HS-5 (cell line): ENCODE results near the gene DCT.
"Not testable (repeated sequence)": the region's sequence is repeated elsewhere in the genome, so short reads cannot be mapped to it uniquely, and the experiment has no call there.

Source experiments
- DNase-seq: peaks from one replicate; pipeline ENCODE4 v3.0.0-alpha.2; 2012; ENCODE audit warnings: low read depth

DCT gene

DNA sequence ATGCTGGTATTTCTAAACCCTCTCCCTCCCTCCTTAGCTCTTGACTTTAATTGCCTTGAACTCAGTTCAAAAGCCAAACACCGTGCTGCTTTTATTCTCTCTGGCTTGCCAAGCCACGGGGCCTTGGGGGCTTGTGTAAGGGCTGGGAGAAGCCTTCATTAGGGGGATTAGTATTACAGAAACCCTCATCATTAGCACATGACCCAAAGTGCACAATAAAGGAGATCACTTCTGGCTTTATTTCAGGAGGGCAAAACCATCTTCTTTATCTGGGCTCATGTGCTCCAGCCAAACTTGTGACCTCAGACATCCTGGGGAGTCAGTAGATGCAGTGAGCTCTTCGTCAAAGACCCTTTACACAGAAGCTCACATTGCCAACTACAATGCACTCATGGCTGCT is at the start of gene DCT:
Gene DCT, minus strand, starts transcription at position 67 of the 400 bp plus-strand sequence. CDS start 427 bp downstream, outside the sequence.
- DNase-seq: no peak

DNA sequence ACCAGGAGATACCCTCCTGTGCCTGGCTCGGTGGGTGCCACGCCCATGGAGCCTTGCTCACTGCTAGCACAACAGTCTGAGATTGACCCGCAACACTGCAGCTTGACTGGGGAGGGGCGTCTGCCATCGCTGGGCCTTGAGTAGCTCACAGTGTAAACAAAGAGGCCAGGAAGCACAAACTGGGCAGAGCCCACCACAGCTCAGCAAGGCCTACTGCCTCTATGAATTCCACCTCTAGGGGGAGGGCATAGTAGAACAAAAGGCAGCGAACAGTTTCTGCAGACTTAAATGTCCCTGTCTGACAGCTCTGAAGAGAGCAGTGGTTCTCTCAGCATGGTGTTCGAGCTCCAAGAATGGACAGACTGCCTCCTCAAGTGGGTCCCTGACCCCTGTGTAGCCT is 47.5 kb upstream of the DCT start:
- not testable (repeated sequence) for DNase-seq

DNA sequence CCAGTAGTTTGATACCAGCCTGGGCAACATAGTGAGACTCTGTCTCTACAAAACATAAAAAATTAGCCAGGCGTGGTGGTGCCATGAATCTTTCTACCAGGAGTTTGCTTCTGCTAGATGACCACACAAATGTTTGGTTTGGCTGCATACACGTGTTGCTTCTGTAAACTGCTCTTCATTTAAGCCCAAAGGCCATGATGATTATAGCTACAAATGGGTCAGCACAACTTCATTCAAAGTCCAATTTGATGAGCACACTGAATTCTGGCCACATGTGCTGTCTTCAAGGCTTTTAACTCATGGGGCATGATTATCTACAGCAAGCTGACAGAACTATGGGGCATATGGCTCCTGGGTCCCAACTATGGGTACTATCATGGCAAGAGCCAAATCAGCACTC is 46.3 kb upstream of the DCT start:
- DNase-seq: no peak

DNA sequence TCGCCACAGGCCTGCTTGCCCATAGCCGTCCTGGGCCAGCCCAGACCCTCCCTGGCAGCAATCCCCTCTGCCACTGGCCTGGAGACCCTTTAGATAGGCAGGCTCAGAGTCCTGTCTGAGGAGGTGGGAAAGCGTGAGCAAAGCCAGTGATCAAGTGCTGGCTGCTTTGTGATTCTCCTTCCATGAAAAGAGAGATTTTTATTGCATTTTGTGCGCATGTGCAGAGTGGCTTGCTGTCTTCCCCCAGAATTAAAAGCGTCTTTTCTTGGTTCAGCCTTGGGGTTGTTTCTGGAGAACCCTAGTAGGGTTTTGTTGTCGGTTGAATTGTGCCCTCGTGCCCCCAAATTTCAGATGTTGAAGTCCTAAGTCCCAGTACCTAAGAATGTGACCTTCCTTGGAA is 44.9 kb upstream of the DCT start:
- no peak for DNase-seq

DNA sequence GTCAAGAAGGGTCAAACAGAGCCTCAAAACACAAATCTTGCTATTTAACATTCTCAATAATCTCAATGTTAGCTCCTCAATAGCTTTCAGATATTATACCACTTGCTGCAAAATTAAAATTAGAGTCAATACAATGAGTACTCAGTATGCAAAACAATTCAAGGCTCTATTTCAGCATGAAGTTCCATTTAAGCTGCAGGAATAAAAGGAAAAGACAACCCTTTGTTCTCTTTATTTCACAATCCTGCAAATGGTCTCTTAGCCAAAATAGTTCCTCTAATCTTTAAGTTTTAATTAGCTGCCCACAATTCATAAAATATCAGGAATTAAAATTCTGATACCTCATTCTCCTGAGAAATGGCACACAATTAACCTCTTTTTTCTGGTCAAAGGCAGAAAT is 40.5 kb upstream of the DCT start:
- no peak for DNase-seq

DNA sequence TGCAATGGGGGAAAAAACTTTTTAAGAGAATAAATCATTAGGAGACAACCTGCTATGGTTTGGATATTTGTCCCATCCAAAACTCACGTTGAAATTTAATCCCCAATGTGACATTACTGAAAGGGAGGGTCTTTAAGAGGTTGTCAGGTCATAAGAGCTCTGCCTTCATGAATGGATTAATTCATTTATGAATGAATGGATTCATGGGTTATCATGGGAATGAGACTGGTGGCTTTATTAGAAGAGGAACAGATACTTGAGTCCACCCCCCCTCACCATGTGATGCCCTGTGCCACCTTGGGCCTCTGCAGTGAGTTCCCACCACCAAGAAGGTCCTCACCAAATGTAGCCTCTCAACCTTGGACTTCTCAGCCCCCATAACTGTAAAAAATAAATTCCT is 37.0 kb upstream of the DCT start:
- no peak for DNase-seq

DNA sequence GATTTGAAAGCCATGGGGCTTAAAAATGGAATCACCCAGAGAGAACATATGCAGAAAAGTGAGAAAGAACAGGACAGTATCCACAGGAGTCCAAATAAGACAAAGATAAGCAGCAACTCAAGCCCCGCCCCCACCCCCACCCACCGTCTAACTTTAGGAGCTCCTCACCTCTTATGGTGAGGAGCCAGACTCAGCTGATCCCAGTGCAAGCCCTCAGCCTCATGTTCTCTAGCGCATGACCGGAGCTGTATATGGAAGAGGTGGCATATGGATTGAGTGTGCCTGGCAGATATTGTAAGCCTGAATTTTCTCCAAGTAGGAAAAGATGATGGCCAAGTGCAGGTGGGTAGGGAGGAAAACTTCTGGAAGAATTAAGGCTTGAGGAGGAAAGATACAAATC is 36.4 kb upstream of the DCT start:
- no peak for DNase-seq

DNA sequence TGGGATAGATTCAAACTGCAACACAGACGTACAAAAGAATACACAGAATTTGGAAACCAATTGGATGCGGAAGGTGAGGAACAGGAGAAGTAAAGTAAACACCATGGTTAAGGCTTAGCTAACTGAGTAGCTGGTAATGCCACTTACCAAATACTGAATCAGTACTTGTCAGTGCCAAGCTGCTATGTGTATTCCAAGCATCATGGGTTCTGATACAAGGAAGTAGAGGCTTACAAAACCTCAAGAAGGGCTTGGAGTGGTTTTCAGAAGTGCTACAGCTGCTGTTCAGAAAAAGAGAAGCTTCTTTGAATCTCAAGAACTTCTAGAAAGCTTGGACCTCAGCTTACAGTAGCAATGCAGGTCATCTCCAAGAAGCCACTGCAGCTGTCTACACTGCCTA is 35.9 kb upstream of the DCT start:
- no peak for DNase-seq

DNA sequence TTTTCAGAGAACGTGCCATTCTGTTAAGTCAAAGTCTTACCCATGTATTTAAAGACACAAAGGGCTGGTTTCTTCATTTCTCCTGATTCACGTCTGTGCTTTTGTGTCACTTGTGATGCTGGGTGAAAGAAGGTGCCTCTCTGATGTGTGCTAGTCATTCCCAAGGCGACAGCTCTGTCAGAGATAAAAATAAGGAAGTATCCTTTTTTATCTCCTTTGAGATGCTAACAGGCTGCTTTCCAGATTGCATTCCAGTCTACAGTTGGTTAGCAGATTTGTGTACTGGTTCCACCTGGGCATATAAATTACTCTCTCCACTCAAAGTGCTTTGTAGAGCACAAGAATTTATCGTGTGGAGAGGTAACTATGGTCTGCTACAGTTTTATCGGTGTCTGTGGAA is 33.5 kb upstream of the DCT start:
- DNase-seq: no peak

DNA sequence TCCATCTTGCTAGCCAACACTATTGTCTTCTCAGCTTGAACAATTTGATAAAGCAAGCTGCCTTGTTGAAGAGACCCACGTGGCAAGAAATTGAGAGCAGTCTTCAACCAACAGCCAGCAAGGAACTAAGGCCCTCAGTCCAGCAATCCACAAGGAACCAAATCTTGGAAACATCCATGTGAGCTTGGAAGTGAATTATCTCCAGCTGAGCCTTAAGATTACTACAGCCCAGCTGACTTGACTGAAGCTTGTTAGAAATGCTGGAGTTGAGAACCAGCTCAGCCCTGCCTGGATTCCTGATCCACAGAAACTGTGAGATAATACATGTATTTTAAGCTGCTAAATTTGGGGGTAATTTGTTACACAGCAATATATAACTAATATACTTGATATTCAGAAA is 26.2 kb upstream of the DCT start:
- DNase-seq: no peak

DNA sequence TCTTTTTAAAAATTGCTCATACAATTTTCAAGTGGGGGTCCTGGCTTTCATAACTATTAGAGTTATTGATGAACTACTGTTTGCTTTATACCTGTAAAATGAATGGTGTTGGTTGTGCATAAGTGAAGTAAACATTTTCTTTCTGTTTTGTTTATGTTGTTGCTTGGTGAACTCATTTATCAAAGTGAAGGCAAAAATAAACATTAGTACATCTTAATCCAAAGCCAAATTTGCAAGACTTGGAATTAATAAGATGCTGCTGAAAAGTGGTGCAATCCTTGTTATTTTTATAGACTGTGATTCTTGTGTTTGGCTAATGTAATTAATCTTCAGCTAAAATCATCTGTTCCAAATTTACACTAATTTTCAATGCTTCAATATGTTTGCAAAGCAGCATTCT is 24.4 kb upstream of the DCT start:
- DNase-seq: no peak

DNA sequence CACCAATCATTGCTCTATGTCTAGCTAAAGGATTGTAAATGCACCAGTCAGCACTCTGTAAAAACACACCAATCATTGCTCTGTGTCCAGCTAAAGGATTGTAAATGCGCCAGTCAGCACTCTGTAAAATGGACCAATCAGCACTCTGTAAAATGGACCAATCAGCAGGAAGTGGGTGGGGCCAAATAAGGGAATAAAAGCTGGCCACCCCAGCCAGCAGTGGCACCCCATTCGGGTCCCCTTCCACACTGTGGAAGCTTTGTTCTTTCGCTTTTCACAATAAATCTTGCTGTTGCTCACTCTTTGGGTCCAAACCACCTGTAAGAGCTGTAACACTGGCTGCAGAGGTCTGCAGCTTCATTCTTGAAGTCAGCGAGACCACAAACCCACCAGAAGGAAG is 19.3 kb upstream of the DCT start:
- not testable (repeated sequence) for DNase-seq

DNA sequence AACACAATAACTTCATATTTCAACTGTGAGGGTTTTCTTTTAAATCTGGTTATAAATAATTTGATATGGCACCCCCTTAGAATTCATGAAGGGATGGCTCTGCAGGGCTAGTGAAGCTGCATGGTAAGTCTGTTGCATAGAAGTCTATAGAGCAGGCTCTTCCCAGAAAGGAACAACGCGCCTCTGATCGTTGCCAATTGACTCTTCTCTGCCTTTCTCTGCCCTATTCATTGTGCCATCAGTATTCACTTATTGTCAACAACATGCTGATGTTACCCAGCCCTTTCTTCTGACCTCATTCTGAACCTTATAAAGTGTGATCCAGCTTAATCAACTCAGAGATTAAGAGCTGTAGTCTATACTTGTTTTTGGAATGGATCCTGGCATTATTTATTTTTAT is 16.3 kb upstream of the DCT start:
- no peak for DNase-seq

DNA sequence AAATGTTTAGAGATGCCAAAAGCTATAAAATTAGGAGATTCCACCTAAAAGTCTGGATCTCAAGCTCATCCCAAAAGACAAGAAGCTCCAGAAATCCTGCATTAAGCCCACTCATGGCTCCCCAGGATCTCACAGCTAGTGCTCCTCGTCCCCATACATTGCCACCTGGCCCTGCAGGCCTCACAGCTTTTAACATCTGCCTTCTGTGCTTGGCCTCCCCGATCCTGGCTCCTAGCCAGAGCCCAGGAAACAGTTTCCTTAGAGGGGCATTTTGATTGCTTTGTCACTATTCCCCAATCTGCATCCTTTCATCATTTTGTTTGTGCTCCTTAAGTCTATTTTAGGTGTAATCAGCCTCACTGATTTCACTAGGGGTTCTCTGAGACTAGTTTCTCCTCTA is 14.5 kb upstream of the DCT start:
- DNase-seq: no peak

DNA sequence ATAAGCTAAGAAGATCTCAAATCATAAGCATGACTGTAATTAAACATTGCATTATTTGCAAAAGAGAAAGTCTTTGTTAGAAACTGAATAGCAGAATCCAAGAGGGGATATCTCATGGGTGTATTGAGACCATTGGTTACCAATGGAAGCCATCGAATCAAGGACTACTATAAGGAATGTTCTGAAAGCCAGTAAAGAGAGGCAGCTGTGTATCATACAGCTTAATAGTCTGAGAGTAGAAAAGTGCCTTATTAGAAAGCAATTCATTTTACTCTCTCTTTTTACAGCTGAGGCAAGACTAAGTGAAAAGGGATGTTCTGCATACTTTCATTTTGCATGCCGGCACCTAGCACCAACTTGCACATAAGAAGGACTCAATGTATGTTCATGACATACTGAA is 7.6 kb upstream of the DCT start:
- no peak for DNase-seq

DNA sequence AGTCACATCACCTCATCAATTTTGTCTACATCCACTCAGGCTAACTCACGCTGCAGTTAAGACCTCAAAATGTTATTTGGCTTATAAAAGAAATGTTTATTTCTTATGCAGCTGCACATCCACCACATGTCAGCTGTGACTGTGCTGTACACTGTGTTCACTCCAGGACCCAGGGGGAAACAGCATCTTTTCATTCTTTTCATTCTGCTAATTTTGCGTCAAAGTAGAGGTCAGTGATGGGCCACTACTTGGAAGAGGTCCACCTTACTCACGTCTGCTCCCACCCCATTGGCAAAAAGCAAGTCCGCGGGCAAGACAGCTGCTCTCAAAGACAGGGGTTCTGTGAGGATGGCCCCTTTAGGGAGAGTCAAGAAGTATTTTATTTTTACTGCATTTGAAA is 4.5 kb upstream of the DCT start:
- no peak for DNase-seq

DNA sequence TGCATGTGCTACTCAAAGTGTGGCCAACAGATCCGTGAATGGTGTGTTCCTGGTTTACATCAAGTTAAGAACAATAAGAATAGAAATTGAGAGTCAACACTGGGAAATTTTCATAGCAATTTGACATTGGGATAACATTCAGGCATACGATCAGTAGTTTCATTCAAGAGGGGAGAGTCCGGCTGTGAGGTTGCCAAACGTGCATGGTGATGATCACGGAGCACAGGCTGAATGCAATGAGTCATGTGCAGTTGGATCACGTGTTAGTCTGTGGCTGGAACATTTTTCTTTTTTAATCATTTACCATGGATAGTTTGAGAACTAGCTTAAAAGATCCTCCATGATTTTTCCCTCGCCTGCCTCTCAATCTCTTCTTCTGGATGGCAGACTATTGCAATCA is 2.5 kb upstream of the DCT start:
- no peak for DNase-seq

DNA sequence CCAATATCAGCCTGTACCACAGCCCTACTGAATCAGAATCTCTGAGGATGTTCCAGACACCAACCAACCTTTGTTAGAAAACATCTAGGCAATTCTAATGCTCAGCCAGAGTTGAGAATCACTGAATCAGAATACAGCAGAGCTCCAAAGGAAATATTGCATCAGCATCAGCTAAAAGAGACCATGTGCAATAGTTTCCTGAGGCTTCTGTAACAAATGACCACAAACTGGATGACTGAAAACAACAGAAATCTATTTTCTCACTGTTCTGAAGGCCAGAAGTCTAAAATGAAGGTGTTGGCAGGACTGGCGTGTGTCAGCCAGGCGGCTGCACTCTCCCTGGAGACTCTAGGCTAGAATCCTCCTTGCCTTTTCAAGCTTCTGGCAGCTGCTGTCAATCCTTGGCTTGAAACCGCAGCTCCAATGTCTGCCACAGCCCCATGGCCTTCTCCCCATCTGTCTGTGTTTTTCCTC is 1.2 kb upstream of the DCT start:
- no peak for DNase-seq

DNA sequence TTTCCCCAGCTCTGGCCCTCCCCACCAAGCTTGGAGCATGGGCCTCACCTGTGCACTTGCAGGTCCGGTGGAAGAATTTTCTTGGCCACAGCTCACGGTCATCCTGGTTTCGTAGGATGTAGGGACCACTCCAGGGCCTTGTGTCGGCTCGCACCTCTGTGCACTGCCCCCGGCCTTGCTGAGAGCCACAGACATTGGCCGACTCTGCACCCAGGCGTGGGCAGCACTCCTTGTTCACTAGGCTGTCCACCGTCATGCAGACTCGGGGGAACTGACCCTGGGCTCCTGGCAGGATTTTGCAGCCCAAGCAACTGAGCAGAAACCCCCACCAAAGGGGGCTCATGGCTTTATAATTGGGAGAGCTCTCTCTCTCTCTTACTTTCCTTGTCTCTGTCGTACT is 569 bp downstream of the DCT start:
- DNase-seq: no peak

DNA sequence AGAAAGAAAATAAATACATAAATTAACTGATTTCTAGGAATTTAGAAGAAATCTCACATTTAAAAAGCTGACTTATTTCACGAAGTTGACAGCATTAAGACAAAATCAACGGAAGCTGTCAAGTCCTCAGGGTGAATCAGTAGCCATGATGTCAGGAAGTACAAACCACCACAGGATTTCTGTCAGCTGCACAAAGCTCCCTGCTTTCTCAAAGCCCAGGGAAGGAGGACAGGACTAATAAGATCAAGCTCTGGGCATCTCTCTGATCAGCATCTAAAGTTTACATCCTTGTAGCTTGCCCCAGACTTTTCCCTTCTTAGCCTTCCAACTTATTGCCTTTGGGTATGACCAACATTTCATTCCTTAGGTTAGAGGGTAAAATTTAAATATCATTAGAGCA is 9.4 kb downstream of the DCT start:
- no peak for DNase-seq

DNA sequence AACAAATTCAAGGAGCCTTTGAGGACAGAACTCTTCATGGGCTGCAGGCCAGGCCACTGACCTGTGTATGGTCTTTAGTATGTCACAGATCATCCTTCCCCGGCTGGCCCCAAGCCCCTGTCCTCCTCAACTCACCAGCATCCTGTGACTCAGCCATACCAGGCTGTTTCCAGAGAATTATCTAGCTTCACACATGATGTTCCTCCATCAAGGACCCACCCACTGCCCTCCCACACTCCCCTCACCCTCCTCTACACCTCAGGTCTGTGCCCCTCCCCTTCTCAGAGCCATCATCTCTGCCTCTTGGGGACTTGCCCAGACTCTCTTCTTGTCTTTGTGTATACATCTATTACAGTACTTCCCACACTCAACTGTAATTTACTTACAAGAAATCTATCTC is 14.7 kb downstream of the DCT start:
- DNase-seq: no peak

DNA sequence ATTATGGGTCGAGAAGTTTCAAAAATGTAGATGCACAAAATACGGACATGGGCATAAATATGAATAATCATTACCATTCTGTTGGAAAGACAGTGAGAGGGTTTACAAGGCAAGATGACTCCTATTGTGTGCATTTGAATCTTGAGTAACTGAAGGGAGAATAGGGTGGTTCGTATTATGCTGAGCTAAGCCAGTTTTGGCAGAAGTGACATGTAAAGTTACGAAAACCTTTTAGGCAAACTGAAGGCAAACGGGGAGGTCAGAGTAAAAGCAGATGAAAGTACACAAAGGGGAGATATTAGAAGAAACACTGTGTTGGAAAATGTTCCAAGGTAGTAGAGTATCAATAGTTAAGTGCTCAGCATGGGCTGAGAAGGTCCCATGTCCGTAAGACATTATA is 16.8 kb downstream of the DCT start:
- DNase-seq: no peak

DNA sequence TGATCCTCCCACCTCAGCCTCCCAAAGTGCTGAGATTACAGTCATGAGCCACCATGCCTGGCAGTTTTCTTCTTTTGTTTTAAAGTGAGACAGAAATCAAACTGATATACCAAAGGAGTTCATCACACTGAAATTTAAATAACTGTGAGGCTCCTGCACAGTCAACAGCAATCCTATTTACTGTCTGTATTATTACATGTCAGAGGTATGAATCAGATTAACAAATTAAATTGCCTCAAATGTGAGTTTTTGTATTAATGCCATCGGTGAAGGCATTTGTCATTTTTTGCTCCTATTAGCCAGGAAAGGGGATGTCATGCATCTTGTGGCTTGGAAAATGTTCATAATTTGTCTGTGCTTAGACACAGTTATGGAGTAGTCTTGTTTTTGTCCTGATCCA is 20.4 kb downstream of the DCT start:
- no peak for DNase-seq

DNA sequence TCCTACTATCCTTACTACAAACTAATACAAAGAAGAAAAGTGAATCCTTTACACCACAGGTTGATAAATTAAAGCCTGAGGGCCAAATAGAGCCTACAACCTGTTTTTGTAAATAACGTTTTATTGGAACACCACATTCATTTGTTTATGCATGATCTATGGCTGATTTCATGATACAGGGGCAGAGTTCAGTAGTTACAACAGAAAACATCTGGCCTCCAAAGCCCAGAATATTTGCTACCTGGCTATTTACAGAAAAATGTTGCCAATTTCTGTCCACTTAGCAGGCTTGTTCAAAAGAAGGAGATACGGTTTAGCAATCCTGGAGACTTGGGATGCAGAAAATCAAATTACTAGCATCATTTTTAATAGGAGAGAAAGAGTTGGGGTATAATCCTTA is 24.1 kb downstream of the DCT start:
- no peak for DNase-seq

DNA sequence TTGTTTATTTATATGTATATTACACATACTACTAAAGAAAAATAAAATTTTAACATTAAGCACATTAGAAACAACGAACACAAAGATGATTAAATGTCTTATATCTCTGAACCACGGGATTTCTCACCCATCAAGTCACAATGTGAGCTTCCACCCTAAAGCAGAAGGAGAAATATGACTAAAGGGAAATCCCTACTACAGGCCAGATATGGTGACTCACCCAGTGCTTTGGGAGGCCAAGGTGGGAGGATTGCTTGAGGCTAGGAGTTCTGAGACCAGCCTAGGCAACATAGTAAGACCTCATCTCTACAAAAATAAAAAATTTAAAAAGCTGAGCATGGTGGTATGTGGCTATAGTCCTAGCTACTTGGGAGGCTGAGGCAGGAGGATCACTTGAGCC is 24.6 kb downstream of the DCT start:
- no peak for DNase-seq
